H9 (cell line): ENCODE results near the gene COX6A1. TPM values are rescaled to one million over a fixed set of nuclear protein-coding genes. Genes with fewer than 3 reads are reported as not detected.
A peak's percentile ranks its signal among the peaks of the same experiment; 100 is the strongest.

Experiments used
- DNase-seq: peaks from one replicate; pipeline ENCODE4 v3.0.0-alpha.2; 2017
- H2AFZ ChIP-seq: one replicate; pipeline ENCODE4 v1.6.1; 2013; ENCODE audit warnings: mild to moderate bottlenecking, low read length, control low read depth, moderate library complexity
- H2AK5ac ChIP-seq: 2 replicates; pipeline ENCODE4 v1.6.1; 2013; ENCODE audit warnings: low read length, control low read depth, mixed read lengths; ENCODE audit not compliant: insufficient read length
- H2BK120ac ChIP-seq: one replicate; pipeline ENCODE4 v1.6.1; 2013; ENCODE audit warnings: low read depth, mild to moderate bottlenecking, low read length, control low read depth, inconsistent platforms; ENCODE audit not compliant: poor library complexity, severe bottlenecking
- H2BK12ac ChIP-seq: 2 replicates; pipeline ENCODE4 v1.6.1; 2013; ENCODE audit warnings: low read length, control low read depth, mixed read lengths, low read depth; ENCODE audit not compliant: insufficient read length
- H2BK15ac ChIP-seq: 2 replicates; pipeline ENCODE4 v1.6.1; 2013; ENCODE audit warnings: low read depth, low read length, control low read depth
- H2BK20ac ChIP-seq: one replicate; pipeline ENCODE4 v1.6.1; 2013; ENCODE audit warnings: low read depth, mild to moderate bottlenecking, low read length, control low read depth, inconsistent platforms; ENCODE audit not compliant: poor library complexity, severe bottlenecking
- H2BK5ac ChIP-seq: 2 replicates; pipeline ENCODE4 v1.6.1; 2013; ENCODE audit warnings: low read length, control low read depth, mixed read lengths; ENCODE audit not compliant: insufficient read length
- H3K14ac ChIP-seq: 2 replicates; pipeline ENCODE4 v1.6.1; 2013; ENCODE audit warnings: low read length, control low read depth; ENCODE audit not compliant: insufficient read depth
- H3K18ac ChIP-seq: 2 replicates; pipeline ENCODE4 v1.6.1; 2013; ENCODE audit warnings: low read depth, mild to moderate bottlenecking, mixed read lengths, low read length, control low read depth; ENCODE audit not compliant: insufficient read length
- H3K23ac ChIP-seq: 2 replicates; pipeline ENCODE4 v1.6.1; 2013; ENCODE audit warnings: low read length, control low read depth, mixed read lengths, low read depth; ENCODE audit not compliant: insufficient read length
- H3K23me2 ChIP-seq: 2 replicates; pipeline ENCODE4 v1.6.1; 2013; ENCODE audit warnings: low read depth, mild to moderate bottlenecking, mixed read lengths, low read length, control low read depth; ENCODE audit not compliant: insufficient read length, poor library complexity, severe bottlenecking
- H3K27ac ChIP-seq: 2 replicates; pipeline ENCODE4 v1.5.1; 2013; ENCODE audit warnings: low read length, control low read depth, mixed read lengths, low read depth; ENCODE audit not compliant: insufficient read length
- H3K27me3 ChIP-seq: 2 replicates; pipeline ENCODE4 v1.6.1; 2013; ENCODE audit warnings: low read length, control low read depth, inconsistent platforms; ENCODE audit not compliant: insufficient read depth
- H3K4ac ChIP-seq: 2 replicates; pipeline ENCODE4 v1.6.1; 2013; ENCODE audit warnings: low read depth, mild to moderate bottlenecking, control low read depth, inconsistent platforms, low read length, moderate library complexity
- H3K4me1 ChIP-seq: 2 replicates; pipeline ENCODE4 v1.6.1; 2013; ENCODE audit warnings: low read length, control low read depth, inconsistent platforms; ENCODE audit not compliant: insufficient read depth
- H3K4me2 ChIP-seq: 2 replicates; pipeline ENCODE4 v1.6.1; 2013; ENCODE audit warnings: low read length, control low read depth, mixed read lengths; ENCODE audit not compliant: insufficient read length, insufficient read depth
- H3K56ac ChIP-seq: 2 replicates; pipeline ENCODE4 v1.6.1; 2013; ENCODE audit warnings: low read depth, mild to moderate bottlenecking, mixed read lengths, low read length, control low read depth; ENCODE audit not compliant: insufficient read length
- H3K79me1 ChIP-seq: 2 replicates; pipeline ENCODE4 v1.6.1; 2013; ENCODE audit warnings: low read depth, mild to moderate bottlenecking, moderate library complexity, low read length, control low read depth, inconsistent platforms; ENCODE audit not compliant: insufficient read depth, poor library complexity, severe bottlenecking
- H3K79me2 ChIP-seq: 2 replicates; pipeline ENCODE4 v1.6.1; 2013; ENCODE audit warnings: low read length, control low read depth, inconsistent platforms; ENCODE audit not compliant: insufficient read depth
- H3K9ac ChIP-seq: 2 replicates; pipeline ENCODE4 v1.6.1; 2013; ENCODE audit warnings: low read length, control low read depth, mixed read lengths; ENCODE audit not compliant: insufficient read length; ENCODE audit errors: extremely low read depth
- H3K9me3 ChIP-seq: one replicate; pipeline ENCODE4 v1.6.1; 2013; ENCODE audit warnings: low read depth, low read length, inconsistent platforms; ENCODE audit not compliant: control insufficient read depth
- H3T11ph ChIP-seq: one replicate; pipeline ENCODE4 v1.6.1; 2013; ENCODE audit warnings: mild to moderate bottlenecking, low read length, control low read depth, inconsistent platforms
- H4K20me1 ChIP-seq: one replicate; pipeline ENCODE4 v1.6.1; 2013; ENCODE audit not compliant: control insufficient read depth, insufficient read length, insufficient read depth
- H4K5ac ChIP-seq: 2 replicates; pipeline ENCODE4 v1.6.1; 2013; ENCODE audit warnings: low read depth, mild to moderate bottlenecking, mixed read lengths, low read length, control low read depth; ENCODE audit not compliant: insufficient read length
- H4K8ac ChIP-seq: replicated peaks from 2 replicates; pipeline ENCODE4 v1.6.1; 2013; ENCODE audit warnings: low read length, control low read depth, mixed read lengths, low read depth; ENCODE audit not compliant: insufficient read length
- H4K91ac ChIP-seq: 2 replicates; pipeline ENCODE4 v1.6.1; 2013; ENCODE audit warnings: low read depth, mild to moderate bottlenecking, moderate library complexity, mixed read lengths, low read length, control low read depth; ENCODE audit not compliant: insufficient read length
- H3K27ac Mint-ChIP-seq, 3 experiments: 2 replicates in 2 of 3; 3 replicates in 1 of 3; pipeline ENCODE4 v1.8.0; 2020 to 2021; ENCODE audit warnings: mixed read lengths in 3 of 3, mild to moderate bottlenecking in 1 of 3, moderate library complexity in 1 of 3
- H3K27me3 Mint-ChIP-seq: 2 replicates; pipeline ENCODE4 v1.8.0; 2021; ENCODE audit warnings: low read depth, mild to moderate bottlenecking, moderate library complexity, mixed read lengths
- H3K36me3 Mint-ChIP-seq, 3 experiments: 2 replicates in 2 of 3; 3 replicates in 1 of 3; pipeline ENCODE4 v1.8.0; 2020 to 2021; ENCODE audit warnings: low read depth in 3 of 3, mixed read lengths in 3 of 3; ENCODE audit not compliant: insufficient read depth in 1 of 3
- H3K4me1 Mint-ChIP-seq, 2 experiments: 2 replicates each; pipeline ENCODE4 v1.8.0; 2020; ENCODE audit warnings: mixed read lengths in 2 of 2
- H3K4me3 Mint-ChIP-seq, 2 experiments: 2 replicates in 1 of 2; 3 replicates in 1 of 2; pipeline ENCODE4 v1.8.0; 2020 to 2021; ENCODE audit warnings: mild to moderate bottlenecking in 2 of 2, mixed read lengths in 2 of 2, moderate library complexity in 1 of 2
- H3K9me3 Mint-ChIP-seq, 2 experiments: 2 replicates in 1 of 2; 3 replicates in 1 of 2; pipeline ENCODE4 v1.8.0; 2020; ENCODE audit warnings: mild to moderate bottlenecking in 2 of 2, mixed read lengths in 2 of 2, moderate library complexity in 1 of 2
- WGBS: extraction: QIAGEN DNeasy Blood & Tissue Kit; methylation state at CpG from one replicate; pipeline ENCODE4 v1.1.7; 2013; ENCODE audit warnings: missing lambda C conversion rate, low lambda C conversion rate, mixed read lengths; ENCODE audit not compliant: insufficient read length; ENCODE audit errors: extremely low coverage; 5-methylcytosine and 5-hydroxymethylcytosine counted together
- total RNA-seq: library from RNA; stranded (reverse); gene quantifications from 2 replicates; pipeline ENCODE4 v1.2.1, GENCODE V29; 2021
- TF ChIP-seq, protein P1 (sequence below): fragments of 200-600 bp; sonication (generic); conservative IDR thresholded peaks from 3 replicates; pipeline ENCODE4 v1.8.0; 2021; ENCODE audit warnings: antibody characterized with exemption, mild to moderate bottlenecking

The COX6A1 gene
- total RNA-seq, 1 experiment from 2014 or later: 415 TPM

- Histone ChIP-seq H3K14ac (no peak overlapping the region), H3K23ac (no peak overlapping the region), H2BK5ac (no peak overlapping the region), H4K91ac (no peak overlapping the region), H3K4ac (no peak overlapping the region), H3K27me3 (no peaks in the 10 kb centered on the region), H3K9me3 (no peaks in the 10 kb centered on the region), H4K5ac (no peak overlapping the region), H3K79me1 (no peaks in the 10 kb centered on the region), H2BK20ac (no peak overlapping the region), H3K9ac (no peak overlapping the region), H3K4me1 (no peaks in the 10 kb centered on the region; the same call in 1 of the 2 replicates), H4K8ac (no peak overlapping the region), H2BK15ac (no peak overlapping the region), H3K56ac (no peak overlapping the region), H3K4me2 (no peak overlapping the region), H2AFZ (no peak overlapping the region), H3K23me2 (no peaks in the 10 kb centered on the region), H3K27ac (no peak overlapping the region), H3K18ac (no peak overlapping the region), H3T11ph (no peak overlapping the region), H2BK12ac (no peak overlapping the region), H4K20me1 (no peaks in the 10 kb centered on the region), H3K79me2 (no peaks in the 10 kb centered on the region), H2AK5ac (no peak overlapping the region), H2BK120ac (no peak overlapping the region)
- Mint-ChIP-seq H3K27ac (peak overlapping the region in 1 of 3 experiments; percentile 87; a peak in 1 of 7 replicates), H3K4me1 (peaks cover 7 to 8% of the 10 kb centered on the region in 2 experiments), H3K27me3 (no peaks in the 10 kb centered on the region), H3K4me3 (no peak overlapping the region), H3K9me3 (no peaks in the 10 kb centered on the region), H3K36me3 (no peaks in the 10 kb centered on the region; a peak in 2 of 7 replicates)
- TF ChIP-seq, protein P1, sequence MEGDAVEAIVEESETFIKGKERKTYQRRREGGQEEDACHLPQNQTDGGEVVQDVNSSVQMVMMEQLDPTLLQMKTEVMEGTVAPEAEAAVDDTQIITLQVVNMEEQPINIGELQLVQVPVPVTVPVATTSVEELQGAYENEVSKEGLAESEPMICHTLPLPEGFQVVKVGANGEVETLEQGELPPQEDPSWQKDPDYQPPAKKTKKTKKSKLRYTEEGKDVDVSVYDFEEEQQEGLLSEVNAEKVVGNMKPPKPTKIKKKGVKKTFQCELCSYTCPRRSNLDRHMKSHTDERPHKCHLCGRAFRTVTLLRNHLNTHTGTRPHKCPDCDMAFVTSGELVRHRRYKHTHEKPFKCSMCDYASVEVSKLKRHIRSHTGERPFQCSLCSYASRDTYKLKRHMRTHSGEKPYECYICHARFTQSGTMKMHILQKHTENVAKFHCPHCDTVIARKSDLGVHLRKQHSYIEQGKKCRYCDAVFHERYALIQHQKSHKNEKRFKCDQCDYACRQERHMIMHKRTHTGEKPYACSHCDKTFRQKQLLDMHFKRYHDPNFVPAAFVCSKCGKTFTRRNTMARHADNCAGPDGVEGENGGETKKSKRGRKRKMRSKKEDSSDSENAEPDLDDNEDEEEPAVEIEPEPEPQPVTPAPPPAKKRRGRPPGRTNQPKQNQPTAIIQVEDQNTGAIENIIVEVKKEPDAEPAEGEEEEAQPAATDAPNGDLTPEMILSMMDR: no peak
- WGBS: no CpG with 5 or more reads among the region's 9 CpGs
- DNase-seq: no peak
Measured at GRCh38 chr12:120481022-120481767, 43.3 kb downstream of the COX6A1 start.
